Activated naive CD4-positive, alpha-beta T cell treated with anti-CD3 and anti-CD28 coated beads for 36 hours (primary cell): ENCODE data around the gene EPHA2. TPM values are rescaled to one million over a fixed set of nuclear protein-coding genes. Genes with fewer than 3 reads are reported as not detected.
"Not testable (repeated sequence)": the region's sequence is repeated elsewhere in the genome, so short reads cannot be mapped to it uniquely, and the experiment has no call there.

ENCODE experiments used
- CTCF ChIA-PET: fragments of 350-600 bp; sonication (Branson Sonifier 250); formaldehyde crosslinking; loops from one replicate; lab custom pipeline; 2021; ENCODE audit warnings: antibody characterized with exemption; lab: Charles Lee
- DNase-seq: peaks from one replicate; pipeline ENCODE4 v3.0.0-alpha.2; 2020
- H3K27ac Mint-ChIP-seq: one replicate; pipeline ENCODE4 v1.8.0; 2021; ENCODE audit warnings: mild to moderate bottlenecking, mixed read lengths
- H3K27me3 Mint-ChIP-seq: one replicate; pipeline ENCODE4 v1.8.0; 2021; ENCODE audit warnings: low read depth, mixed read lengths
- H3K36me3 Mint-ChIP-seq: one replicate; pipeline ENCODE4 v1.8.0; 2021; ENCODE audit warnings: low read depth, mixed read lengths
- H3K4me1 Mint-ChIP-seq: one replicate; pipeline ENCODE4 v1.8.0; 2021; ENCODE audit warnings: low read depth, mixed read lengths
- H3K4me3 Mint-ChIP-seq: one replicate; pipeline ENCODE4 v1.8.0; 2021; ENCODE audit warnings: mild to moderate bottlenecking, moderate library complexity, mixed read lengths
- H3K9me3 Mint-ChIP-seq: one replicate; pipeline ENCODE4 v1.8.0; 2021; ENCODE audit warnings: mixed read lengths
- intact Hi-C: fragments of 100-400 bp; cut with micrococcal nuclease; formaldehyde crosslinking; loops from one replicate; pipeline ENCODE4 v1.15.1; 2023
- total RNA-seq, 2 experiments: library from RNA; stranded (reverse); gene quantifications; one replicate each; pipeline ENCODE4 v1.2.3, GENCODE V29; 2021

EPHA2 gene
- total RNA-seq, 2 experiments from 2014 or later: 0.29 to 0.54 TPM

DNA sequence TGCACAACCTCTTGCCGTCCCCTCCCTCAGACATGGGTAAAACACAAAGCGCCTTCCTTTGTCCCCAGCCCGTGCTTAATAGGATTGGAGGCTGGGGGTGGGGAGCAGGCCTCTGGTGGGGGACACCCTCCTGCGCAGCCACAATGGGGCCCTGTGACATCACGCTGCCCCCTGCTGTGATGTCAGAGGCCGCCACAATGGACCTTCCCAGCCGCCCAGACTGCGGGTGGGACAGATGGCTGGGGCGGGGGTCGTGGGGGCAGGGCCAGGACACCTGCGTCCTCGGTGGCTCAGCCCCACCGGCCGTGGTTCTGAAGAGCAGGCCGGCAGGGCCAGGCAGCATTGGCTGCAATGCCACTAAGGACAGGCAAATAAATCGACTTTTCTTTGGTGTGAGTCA is 39.9 kb downstream of the EPHA2 start:
- no peaks in the 10 kb centered on the region for H3K9me3 Mint-ChIP-seq
- no peak overlapping the region for H3K27ac Mint-ChIP-seq

DNA sequence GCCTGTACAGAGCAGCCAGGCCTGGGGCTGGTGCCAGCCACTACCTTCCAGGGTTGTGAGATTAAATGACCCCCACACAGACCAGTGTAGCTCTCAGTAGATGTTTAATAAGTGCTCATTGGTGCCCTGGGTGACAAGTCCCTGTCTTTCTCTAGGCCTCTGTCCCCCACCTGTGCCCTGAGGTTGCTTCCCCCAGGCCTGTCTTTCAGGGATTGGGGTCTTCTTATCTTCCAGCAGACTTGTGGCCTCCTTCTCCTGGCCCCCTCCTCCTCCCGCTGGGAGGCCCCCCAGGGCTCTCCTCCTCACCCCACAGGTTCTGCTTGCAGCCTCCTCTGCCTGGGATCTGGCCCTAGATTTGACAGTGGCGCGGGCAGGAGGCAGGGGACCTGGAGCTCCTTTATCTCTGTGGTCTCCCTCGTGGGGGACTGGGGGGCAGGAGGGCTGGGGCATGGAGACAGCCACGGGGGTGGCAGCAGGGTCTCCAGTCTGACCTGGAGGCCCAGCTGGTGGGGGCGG is 40.3 kb downstream of the EPHA2 start:
- CTCF ChIA-PET: no interaction called here
- no peaks in the 10 kb centered on the region for H3K36me3 Mint-ChIP-seq
- H3K9me3 Mint-ChIP-seq: no peaks in the 10 kb centered on the region
- DNase-seq: no peak
- H3K27ac Mint-ChIP-seq: no peak overlapping the region
- no peak overlapping the region for H3K4me3 Mint-ChIP-seq
- H3K27me3 Mint-ChIP-seq: peaks cover 4% of the 10 kb centered on the region
- H3K4me1 Mint-ChIP-seq: no peaks in the 10 kb centered on the region
- intact Hi-C loops: no loop called here

More for the DNA sequence above, 39.9 kb downstream of the EPHA2 start:
- Mint-ChIP-seq H3K27me3 (peaks cover 4% of the 10 kb centered on the region), H3K36me3 (no peaks in the 10 kb centered on the region), H3K4me3 (no peak overlapping the region), H3K4me1 (no peaks in the 10 kb centered on the region)
- DNase-seq: no peak
- intact Hi-C loops: no loop called here
- CTCF ChIA-PET: interaction anchor here (0.6 kb wide), 1 partner anchor 313 kb away, joined by 3 read pairs; no protein-coding TSS in a partner anchor

DNA sequence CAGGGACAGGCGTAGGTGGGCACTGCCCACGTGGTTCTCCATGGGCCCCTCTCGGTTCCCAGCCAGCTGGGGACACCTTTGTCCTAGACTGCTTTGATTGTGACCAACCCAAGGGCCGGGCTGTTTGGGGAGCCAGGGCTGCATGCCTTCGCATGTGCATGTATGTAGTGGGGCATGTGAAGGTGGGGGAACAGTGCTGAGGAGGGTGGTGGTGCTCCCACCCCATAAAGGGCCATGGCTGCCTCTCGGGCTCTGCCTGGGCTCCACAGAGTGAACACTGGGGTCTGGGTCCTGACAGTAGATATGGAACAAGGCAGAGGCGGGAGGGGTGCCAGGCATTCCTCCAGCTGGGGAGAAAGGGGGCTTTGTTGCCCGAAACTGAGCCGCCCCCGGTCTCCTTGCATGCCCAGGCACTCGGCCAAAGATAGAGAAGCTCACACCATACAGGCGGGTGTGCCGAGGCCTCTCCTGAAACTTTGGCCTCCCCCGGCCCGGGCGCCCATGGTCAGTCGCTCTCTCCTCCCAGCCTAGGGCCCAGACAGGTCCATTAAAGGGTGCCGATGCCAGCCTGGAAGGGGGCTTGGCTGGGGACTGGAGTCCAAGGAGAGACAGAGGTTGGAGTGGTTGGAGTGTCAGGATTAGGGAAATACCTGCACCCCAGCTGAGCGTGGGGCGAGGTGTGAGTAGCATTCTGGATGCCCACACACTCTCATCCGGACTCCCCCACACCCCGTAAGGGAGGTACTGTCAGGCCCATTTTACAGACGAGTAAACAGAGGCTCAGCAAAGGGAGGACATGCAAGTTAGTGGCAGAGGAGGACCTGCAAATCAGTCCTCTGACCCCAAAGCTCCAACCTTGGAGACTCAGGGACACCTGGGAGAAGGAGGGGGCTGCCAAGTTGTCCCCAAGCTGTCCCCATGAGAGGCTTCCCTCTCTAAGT is 41.1 kb downstream of the EPHA2 start:
- intact Hi-C loops: no loop called here
- Mint-ChIP-seq H3K36me3 (no peaks in the 10 kb centered on the region), H3K4me1 (no peaks in the 10 kb centered on the region), H3K9me3 (no peaks in the 10 kb centered on the region), H3K4me3 (no peak overlapping the region), H3K27me3 (peaks cover 4% of the 10 kb centered on the region), H3K27ac (no peak overlapping the region)
- DNase-seq: no peak
- CTCF ChIA-PET: no interaction called here

DNA sequence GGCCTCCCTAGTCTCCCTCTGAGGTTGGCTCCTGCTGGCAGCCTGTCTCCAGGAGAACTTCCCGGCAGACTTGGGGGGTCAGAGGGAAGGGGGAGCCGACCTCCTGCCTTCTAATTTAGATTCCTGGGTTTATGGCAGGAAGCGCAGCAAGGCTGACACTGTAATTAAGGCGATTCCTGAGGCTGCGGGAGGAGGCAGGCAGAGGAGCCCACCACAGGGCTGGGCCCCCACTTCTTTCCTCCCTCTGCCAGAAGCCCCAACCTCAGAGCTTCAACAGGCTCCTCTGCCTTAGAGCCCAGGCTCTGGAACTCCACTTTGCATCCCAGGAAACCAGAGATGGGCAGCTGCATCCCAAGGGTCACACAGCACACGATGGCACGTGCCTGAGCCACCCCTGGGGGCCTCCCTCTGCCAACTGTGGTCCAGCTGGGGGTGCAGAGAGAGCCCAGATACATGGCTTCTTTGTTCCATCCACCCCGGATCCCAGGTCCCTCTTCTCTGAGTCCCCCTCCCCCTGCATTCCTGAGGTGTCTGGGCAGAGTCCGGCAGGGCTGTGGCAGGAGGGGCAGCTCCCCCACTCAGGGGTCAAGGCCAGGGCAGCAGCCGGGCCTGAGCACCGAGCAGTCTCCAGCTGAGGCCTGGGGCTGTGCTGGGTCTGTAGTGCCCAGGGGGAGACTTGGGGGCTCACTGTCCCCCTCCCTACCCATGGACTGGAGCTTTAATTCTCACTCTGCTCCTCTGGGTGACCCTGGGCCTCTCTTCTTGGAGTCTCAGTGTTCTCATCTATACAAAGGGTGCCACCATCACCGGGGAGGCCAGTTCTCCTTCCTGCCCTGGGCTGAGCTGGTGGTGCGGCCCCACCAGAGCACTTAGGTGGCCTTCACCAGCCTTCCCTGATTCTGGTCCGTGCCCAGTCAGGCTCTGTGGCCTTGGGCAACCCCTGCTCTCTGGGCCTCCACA is 43.0 kb downstream of the EPHA2 start:
- no peak for DNase-seq
- CTCF ChIA-PET: interaction anchor here (0.5 to 0.6 kb wide), 2 partner anchors 38 to 56 kb away, joined by 3 read pairs; no protein-coding TSS in a partner anchor
- no peaks in the 10 kb centered on the region for H3K4me1 Mint-ChIP-seq

DNA sequence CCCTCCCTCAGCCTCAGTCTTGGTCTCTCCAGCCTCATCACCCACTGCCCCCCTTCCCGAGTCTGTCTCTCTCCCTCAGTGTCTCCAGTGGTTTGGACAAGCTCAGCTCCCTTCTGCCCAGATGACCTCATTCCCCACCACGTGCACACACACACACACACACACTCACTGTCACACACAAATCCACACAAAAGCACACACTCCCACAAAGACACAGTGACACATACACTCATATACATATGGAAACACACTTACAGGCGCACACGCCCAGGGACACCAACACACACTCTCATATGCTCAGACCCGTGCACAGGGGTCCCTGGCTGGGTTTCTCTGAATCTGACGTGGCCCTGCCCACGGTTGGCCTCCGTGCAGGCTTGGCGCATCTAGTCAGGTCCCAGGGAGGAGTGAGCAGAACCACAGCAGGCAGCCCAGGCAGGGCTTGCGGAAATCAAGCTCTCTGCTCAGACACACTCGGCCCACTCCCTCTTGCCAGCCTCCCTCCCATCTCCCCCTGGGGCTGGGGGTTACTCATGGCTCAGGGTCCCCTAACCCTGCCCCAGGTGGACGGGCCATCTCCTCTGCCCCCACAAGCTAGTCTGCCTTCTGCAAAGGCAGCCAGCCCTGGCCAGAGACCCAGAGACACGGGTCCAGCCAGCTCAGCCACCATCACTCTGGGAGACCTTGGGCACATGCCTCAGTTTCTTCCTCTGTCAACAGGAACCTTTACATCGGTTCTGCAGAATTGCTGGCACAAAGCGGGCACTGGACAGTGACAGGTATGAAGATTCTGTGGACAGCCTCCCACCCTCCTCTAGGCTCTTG is 43.9 kb downstream of the EPHA2 start:
- Mint-ChIP-seq H3K27me3 (peaks cover 6% of the 10 kb centered on the region), H3K4me1 (no peaks in the 10 kb centered on the region), H3K4me3 (no peak overlapping the region), H3K36me3 (no peaks in the 10 kb centered on the region), H3K27ac (no peak overlapping the region), H3K9me3 (peaks cover 10% of the 10 kb centered on the region)
- CTCF ChIA-PET: interaction anchor here (2.4 kb wide), 1 partner anchor 33 kb away, joined by 10 read pairs; no protein-coding TSS in a partner anchor
- intact Hi-C loops: no loop called here
- DNase-seq: no peak

More for the DNA sequence above, 43.0 kb downstream of the EPHA2 start:
- Mint-ChIP-seq H3K4me3 (no peak overlapping the region), H3K36me3 (no peaks in the 10 kb centered on the region), H3K9me3 (peaks cover 4% of the 10 kb centered on the region), H3K27me3 (peaks cover 4% of the 10 kb centered on the region), H3K27ac (no peak overlapping the region)
- intact Hi-C loops: no loop called here

DNA sequence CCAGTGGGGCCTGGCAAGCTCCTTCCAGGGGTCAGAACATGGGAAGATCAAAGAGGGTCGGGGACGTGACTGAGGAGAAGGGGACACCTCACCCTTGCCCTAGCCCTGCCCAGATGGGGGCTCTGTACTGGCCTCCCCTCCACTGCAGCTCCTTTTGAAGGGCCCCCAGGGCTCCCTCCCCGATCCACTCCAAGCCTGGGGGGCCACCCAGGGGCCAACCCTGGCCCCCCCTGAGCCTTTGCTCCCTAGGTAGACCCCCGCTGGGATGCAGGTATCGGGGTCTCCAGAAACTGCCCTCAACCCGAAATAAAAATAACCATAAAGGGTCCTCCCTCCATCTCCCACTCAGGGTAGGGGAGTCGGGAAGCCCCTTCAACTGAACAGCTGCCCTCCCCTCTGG is 45.0 kb downstream of the EPHA2 start:
- no peak for DNase-seq
- intact Hi-C loops: no loop called here
- no peak overlapping the region for H3K4me3 Mint-ChIP-seq
- CTCF ChIA-PET: interaction anchor here (2.4 kb wide), 1 partner anchor 32 kb away, joined by 10 read pairs; no protein-coding TSS in a partner anchor
- H3K27me3 Mint-ChIP-seq: peaks cover 6% of the 10 kb centered on the region
- no peak overlapping the region for H3K27ac Mint-ChIP-seq
- H3K9me3 Mint-ChIP-seq: peaks cover 10% of the 10 kb centered on the region
- H3K36me3 Mint-ChIP-seq: no peaks in the 10 kb centered on the region
- H3K4me1 Mint-ChIP-seq: no peaks in the 10 kb centered on the region

DNA sequence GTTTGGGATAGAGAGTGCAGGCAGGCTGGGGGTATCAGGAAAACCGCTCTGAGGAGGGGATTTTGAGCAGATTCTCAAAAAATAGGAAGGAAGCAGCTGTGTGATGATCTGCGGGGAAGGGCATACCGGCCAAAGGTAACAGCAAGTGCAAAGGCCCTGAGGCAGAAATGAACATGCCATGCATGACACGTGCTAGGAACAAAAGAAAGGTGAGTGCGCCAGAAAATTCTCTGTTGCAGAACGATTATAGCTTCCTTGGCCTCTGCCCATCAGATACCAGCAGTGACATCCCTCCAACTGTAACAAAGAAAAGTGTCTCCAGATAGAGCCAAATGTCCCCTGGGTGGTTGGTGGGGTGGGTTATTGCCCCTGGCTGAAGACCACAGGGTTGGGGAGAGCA is 45.4 kb downstream of the EPHA2 start:
- Mint-ChIP-seq H3K27me3 (peaks cover 6% of the 10 kb centered on the region), H3K36me3 (no peaks in the 10 kb centered on the region), H3K27ac (no peak overlapping the region), H3K4me1 (no peaks in the 10 kb centered on the region), H3K4me3 (no peak overlapping the region), H3K9me3 (peaks cover 11% of the 10 kb centered on the region)
- DNase-seq: no peak
- intact Hi-C loops: no loop called here
- CTCF ChIA-PET: interaction anchor here (2.4 kb wide), 1 partner anchor 32 kb away, joined by 10 read pairs; no protein-coding TSS in a partner anchor

DNA sequence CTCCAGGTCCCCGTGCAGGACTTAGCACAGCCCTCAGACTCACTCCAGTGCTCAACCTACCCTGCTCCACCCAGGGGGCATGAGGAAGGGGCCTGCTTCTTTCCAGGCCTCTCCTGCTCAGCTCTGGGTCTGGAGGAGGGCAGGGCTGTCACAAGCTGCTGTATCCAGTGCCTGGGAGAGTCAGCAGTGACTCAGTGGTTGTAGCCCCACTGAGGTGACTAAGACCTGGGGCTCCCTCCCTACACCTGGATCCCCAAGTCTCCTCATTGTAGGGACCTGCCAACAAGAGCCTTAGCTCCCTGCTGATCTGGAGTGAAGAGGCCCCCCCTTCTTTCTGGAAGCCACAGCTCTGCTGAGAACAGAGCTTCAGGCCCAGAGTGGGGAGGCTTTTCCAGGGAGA is 46.3 kb downstream of the EPHA2 start:
- DNase-seq: no peak
- Mint-ChIP-seq H3K27ac (no peak overlapping the region), H3K36me3 (no peaks in the 10 kb centered on the region), H3K4me3 (no peak overlapping the region), H3K9me3 (peaks cover 11% of the 10 kb centered on the region), H3K4me1 (no peaks in the 10 kb centered on the region), H3K27me3 (peaks cover 6% of the 10 kb centered on the region)
- intact Hi-C loops: no loop called here
- CTCF ChIA-PET: interaction anchor here (2.4 kb wide), 1 partner anchor 31 kb away, joined by 10 read pairs; no protein-coding TSS in a partner anchor

DNA sequence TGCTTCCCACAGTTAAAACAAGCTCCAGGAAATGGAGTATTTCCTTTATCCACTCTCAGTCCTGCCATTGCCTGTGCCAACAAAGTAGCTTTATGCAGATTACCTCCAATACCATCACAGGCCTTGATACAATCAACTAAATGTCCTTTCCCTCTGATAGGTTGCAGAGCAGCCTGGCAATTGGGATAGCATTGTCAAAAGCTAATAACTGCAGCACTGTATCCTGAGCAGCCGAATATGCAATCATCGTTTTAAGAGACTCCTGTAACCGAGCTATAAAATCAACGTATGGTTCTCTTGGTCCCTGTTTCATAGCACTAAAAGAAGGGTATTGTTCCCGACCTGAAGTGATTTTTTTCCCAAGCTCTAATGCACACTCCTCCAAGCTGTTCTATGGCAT is 48.8 kb downstream of the EPHA2 start:
- DNase-seq, H3K27ac Mint-ChIP-seq, H3K4me3 Mint-ChIP-seq, CTCF ChIA-PET, intact Hi-C loops, H3K27me3 Mint-ChIP-seq, H3K36me3 Mint-ChIP-seq, H3K4me1 Mint-ChIP-seq: not testable (repeated sequence)
- peaks cover 11% of the 10 kb centered on the region for H3K9me3 Mint-ChIP-seq

DNA sequence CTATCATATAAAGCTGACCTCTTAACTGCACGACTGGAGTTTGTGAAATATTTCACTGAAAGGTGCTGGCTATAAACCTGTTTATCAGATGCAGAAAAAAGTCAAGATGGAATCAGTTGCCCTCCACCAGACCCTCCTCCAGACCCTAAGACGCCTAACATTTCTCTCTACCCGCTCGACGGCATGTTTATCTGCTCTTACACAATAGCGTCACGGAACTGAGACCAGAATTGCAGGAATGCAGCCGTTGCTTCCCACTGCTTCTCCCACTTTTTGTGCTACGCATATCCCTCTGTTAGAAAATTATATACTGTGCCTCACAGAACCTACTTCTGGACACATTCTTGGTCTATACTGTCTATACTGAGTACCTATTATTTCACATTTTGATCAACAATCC is 54.2 kb downstream of the EPHA2 start:
- Mint-ChIP-seq H3K27me3 (no peaks in the 10 kb centered on the region), H3K4me1 (no peaks in the 10 kb centered on the region), H3K9me3 (peaks cover 1% of the 10 kb centered on the region), H3K36me3 (no peaks in the 10 kb centered on the region), H3K4me3 (no peak overlapping the region), H3K27ac (no peak overlapping the region)
- intact Hi-C loops: no loop called here
- no peak for DNase-seq
- CTCF ChIA-PET: interaction anchor here (1.2 kb wide), 1 partner anchor 19 kb away, joined by 3 read pairs; no protein-coding TSS in a partner anchor

DNA sequence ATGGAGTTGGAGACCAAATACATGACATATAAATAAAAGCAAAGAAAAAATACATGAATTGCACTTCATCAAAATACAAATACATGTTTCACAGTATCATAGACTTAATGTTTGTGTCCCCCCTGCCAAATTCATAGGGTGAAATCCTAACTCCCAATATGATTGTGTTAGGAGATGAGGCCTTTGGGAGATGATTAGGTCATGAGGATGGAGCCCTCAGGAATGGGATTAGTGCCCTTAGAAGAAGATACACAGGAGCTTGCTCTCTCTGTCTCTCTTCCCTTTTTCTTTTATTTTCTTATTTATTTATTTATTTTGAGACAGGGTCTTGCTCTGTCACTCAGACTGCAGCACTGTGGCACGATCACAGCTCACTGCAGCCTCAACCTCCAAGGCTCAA is 56.5 kb downstream of the EPHA2 start:
- H3K4me1 Mint-ChIP-seq: no peaks in the 10 kb centered on the region
- H3K36me3 Mint-ChIP-seq: no peaks in the 10 kb centered on the region
- no peaks in the 10 kb centered on the region for H3K9me3 Mint-ChIP-seq
- no peak overlapping the region for H3K27ac Mint-ChIP-seq
- no peaks in the 10 kb centered on the region for H3K27me3 Mint-ChIP-seq
- CTCF ChIA-PET: interaction anchor here (1.1 to 1.7 kb wide), 2 partner anchors 17 to 21 kb away, joined by 3 to 4 read pairs; no protein-coding TSS in a partner anchor
- H3K4me3 Mint-ChIP-seq: no peak overlapping the region
- DNase-seq: no peak
- intact Hi-C loops: no loop called here
